GM21423 (cell line): ENCODE data around the gene SH3RF1.
"Not testable (repeated sequence)": the region's sequence is repeated elsewhere in the genome, so short reads cannot be mapped to it uniquely, and the experiment has no call there.

Source experiments
- ATAC-seq: cut with Tn5 transposase; IDR thresholded peaks from one replicate; pipeline ENCODE4 v1.9.1; 2021; ENCODE audit warnings: mild to moderate bottlenecking, moderate library complexity; ENCODE audit not compliant: unreplicated experiment

Gene SH3RF1

DNA sequence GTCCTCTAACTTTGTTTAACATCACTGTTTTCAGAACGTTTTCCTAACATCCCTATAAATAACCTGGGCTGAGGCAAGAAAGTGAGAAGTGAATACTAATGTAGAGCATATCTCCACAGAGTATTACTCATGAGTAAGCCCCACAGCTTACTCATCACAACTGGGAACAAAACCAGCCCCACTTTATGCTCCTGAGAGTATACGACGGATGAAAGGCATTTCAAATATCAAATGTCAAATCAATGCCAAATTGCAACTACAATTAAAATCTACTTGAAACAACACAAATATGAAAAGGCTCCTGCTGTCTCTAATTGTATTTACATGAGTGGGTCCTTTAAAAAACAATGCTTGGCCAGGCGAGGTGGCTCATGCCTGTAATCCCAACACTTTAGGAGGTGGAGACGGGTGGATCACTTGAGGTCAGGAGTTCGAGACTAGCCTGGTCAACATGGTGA, 41.2 kb downstream of the SH3RF1 start:
- ATAC-seq, result no peak

DNA sequence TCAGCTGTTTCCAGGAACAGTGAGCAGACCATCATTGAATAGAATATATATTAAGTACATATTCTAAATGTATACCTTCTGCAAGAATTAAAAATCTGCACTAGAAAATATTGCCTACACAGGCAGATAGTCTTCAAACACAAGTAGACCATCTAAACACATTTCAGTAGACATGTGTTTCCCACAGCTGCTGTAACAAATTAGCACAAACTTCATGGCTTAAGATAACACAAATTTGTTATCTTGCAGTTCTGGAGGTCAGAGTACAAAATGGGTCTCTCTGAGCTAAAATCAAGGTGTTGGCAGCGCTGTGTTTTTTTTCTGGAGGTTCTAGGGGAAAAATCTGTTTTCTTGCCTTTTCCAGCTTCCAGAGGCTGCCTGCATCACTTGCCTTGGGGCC, 42.7 kb downstream of the SH3RF1 start:
- ATAC-seq, result no peak

DNA sequence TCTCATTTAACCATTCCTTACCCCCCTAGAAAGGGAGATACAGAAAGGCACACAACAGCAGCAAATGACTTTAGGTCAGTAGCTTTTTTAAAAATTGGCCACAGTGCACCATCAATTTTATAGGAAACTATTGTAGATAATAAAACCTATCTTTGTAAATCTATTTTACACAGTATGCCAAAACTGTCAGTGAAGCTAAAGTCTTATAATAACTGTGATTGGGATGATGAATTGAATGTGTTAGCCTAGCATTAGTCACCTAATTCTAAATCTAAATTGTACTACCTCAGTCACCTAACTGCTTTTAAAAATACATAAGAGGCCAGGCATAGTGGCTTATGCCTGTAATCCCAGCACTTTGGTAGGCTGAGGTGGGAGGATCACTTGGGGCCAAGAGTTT, 44.2 kb downstream of the SH3RF1 start:
- ATAC-seq, result no peak

DNA sequence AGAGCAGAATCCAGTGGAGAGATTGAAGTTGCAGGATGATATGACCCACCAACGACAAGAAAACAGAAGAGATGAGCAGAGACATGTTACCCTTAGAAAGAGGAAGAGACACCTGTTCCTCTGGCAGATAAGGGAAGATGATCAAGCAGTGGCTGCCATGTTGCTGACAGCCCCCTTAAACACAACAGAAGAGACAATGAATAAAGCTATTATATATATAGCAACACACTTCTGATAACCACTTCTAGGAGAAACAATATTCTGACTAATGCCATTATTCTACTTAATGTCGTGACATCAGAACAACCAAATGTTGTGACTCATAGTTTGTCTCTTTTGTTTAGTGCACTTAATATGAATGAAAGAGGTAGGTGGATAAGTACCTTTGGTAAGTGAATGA, 44.9 kb downstream of the SH3RF1 start:
- no peak for ATAC-seq

DNA sequence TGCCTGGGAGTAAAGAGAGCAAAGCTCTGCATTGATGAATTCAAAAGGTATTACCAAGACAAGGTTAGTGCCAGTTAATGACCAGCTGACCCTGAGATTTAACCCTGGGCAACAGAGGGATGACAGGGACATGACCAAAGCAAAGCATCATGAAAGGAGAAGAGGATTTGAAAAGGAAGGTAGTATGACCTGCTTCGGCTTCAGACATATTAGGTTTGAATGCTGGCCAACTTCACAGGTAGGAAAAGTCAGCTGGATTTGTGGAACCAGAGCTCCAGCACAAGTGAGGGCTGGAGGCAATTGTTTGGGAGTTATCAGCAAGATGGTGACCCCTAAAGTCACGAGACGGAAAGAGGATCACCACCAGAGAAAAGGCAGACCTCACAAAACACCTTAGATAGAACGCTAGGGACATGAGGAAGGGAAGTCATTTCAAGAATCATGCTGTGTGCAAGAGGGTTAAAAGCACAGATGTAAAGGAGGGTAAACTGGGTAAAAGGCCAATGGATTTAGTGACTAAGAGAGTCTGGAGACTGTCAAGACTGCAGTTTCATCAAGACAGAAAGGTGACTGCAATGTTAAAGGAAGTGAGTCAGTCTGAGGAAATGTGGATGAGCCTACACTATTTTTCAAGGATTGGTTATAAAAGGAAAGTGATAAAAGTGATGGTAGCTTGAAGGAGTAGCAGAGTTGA, 45.6 kb downstream of the SH3RF1 start:
- no peak for ATAC-seq

DNA sequence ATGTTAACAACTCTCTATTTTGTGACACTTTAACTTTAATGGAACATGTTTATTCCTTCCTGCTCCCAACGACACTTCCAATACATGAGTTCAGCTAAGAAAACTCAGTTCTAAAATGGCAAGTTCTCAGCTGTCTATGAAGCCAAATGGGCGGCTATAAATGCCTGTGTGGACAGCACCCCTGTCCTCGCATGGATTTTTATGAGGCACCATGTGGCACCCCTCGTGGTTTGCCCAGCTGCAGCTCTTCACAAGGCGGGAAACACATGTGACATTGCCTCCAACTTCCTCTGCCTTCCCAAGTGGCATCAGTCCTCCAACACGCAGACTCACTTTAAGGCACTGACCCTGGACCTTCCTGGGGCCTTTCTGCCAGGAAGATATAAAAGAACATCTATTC, 48.0 kb downstream of the SH3RF1 start:
- ATAC-seq, result no peak

DNA sequence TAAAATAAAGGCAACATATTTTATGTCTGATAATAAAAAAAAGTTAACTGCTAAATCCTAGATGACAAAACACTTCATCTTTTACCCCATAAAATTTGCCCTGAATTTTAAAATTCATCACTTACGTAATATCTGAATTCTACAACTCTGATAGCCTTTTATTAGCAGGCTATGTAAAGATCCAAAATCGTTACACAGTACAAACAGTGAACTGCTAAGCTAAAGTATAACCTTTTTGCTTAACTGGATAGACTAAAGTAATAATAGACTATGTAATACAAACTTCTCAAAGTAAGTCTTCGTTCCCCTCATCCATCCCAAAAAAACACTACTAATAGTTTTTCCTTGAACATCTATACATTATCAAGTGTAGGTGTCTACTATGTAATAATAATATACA, 49.1 kb downstream of the SH3RF1 start:
- ATAC-seq, result no peak

DNA sequence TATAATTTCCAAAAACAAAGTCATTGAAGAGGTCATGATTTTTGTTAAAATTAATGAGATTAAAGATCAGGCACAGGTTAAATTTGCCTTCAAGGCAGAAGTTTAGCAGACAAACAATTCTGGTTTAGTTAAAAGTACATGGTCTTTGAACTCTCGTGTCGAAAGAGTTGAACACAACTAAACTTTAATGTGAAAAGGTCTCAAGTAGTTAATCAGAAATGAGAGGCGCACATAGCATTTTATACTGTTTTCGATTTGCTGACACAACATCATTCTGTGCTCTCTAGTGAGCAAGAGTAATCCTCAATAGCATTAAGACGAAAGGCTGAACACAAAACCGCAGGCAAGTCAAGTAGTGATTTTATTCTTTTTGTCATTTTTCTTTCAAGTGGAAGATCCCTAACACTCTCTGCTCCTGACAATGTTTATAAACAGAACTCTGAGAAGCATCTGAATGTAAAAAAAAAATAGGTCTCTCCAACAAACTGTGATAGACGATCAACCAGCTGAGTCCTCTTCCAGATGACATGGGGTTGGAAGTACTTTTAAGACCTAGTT, 49.8 kb downstream of the SH3RF1 start:
- no peak for ATAC-seq

DNA sequence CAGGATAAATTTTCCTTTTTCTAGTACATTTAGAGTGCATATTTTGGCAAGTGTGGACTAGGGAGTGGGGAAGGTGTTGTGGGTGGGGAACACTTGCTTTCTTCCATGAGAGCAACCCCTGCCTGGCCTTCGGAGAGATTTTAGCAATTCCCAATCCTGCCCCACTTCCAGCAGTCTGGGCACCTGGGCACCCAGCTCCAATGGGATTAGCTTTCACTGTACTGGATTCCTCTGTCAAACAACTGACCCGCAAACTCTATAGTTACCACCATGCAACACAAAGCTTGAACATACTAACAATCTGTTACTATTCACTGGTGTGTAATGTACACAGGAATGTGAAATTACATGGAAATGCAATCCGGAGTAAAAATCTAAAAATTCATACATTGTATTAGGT, 50.3 kb downstream of the SH3RF1 start:
- ATAC-seq, result no peak

DNA sequence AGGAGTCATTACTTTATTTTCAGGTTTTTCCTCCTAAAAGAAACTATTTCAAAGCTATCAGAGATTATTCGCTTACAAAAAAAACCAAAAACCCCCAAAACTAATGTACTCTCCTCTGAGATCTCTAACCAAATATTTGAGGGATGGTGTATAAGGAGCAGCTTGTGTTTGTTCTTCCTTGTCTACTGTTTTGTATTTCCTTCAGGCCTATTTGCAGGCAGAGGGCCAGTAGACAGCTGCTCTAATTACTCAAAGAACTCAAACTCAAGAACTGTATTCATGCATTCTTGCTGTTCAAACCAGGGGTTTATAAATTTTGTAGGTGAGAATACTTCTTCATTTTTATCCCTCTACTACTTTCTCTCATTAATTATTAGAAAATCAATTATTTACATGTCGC, 51.3 kb downstream of the SH3RF1 start:
- ATAC-seq, result no peak

DNA sequence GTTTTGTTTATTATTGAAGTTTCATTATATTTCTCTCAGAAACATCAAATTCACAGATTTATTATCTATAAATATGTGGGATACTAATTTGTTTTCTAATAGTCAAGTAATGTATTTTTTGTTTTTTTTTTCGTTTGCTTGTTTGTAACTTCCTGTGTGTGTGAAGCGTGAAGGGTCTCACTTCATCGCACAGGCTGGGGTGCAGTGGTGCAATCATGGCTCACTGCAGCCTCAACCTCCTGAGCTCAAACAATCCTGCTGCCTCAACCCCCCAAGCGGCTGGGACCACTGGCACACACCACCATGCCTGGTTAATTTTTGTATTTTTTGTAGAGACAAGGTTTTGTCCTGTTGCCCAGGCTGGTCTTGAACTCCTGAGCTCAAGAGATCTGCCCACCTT, 55.1 kb downstream of the SH3RF1 start:
- ATAC-seq, result peak; percentile 57

DNA sequence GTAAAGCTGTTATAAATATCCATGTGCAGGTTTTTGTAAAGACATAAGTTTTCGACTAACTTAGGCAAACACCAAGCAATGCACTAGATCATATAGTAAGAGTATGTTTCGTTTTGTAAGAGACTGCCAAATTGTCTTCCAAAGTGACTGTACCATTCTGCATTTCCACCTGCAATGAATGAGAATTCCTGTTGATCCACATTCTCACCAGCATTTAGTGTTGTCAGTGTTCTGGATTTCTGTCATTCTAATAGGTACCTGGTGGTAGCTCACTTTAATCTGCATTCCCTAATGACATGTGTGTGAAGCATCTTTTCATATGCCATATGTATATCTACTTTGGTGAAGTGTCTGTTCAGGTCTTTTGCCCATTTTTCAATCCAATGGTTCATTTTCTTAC, 57.8 kb downstream of the SH3RF1 start:
- ATAC-seq, result no peak

DNA sequence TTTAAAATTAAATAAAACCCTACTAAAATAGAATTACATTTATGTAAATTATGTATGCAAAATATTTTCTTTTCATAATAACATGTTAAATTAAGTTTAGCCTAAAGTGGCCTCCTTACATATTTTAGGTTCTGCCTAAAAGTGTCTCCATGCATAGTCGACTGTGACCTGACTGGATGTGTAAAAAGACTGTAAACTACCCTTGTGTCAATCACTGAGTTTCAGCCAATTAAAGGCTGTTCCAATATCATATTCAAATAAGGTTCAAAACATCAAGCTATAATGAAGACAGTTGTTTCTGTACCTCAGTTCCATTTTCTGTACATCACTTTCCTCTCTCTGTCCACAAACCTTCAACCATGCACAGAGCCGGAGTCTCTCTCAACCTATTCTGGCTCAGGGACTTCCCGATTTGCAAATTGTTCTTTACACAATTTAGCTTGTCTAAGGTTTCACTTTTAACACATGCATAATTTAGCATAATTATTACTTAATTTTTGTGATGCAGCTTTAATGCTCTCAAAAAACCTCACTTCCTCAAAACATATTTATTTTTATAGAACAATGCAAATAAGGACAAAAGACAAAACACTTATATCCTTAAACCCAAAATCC, 60.1 kb downstream of the SH3RF1 start:
- ATAC-seq, result peak; percentile 88

DNA sequence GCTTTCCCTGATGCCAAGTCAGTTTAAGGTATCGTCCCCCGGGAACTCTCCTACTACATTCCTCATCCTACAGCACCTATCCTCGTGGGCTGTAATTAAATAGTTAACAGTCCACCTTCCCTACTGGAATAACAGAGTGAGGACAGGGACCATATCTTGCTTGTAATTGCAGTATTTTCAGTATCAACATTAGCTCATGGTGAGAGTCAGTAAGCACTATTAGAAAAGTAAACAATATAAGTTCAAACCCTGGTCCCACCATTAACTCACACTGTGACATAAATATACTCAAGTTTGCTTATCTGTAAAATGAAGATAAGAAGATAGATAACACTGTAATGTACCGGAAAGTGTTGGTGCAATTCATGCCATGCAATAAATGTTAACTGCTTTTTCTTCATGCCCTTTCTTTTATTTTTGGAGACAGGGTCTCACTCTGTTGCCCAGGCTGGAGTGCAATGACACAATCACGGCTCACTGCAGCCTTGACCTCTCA, 61.3 kb downstream of the SH3RF1 start:
- no peak for ATAC-seq

DNA sequence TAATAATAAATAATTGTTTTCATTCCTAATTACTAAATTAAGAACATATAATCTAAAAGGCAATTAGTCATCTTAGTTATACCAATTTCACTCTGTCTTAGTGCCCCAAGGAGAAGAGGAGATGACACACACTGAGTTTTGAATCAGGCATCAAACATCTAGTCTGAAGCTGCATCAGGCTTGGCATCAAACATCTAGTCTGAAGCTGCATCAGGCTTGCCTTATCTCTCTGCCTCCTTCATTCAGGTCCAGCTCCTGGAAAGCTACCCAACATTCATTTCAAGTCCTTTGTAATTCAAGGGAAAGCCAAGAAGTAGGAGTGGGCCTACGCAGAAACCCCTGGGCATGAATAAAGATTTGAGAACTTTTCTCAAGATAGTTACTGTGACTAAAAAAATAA, 62.2 kb downstream of the SH3RF1 start:
- ATAC-seq, result no peak

DNA sequence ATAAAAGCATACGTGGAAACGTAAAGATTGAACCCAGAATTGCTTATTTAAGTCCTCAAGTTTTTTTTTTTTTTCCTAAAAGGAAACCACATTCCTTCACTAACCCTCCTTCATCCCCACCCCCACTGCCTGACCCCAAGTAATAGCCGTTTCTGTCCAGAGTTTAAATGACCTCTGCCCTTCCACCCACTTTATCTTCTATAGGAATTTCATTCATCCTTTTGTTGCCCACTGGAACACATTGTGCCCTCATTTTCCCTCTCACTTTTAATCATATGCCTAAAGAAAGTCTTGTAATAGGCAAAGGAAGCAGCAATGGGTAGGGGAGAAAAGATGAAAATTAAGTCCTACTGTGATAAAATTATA, 62.7 kb downstream of the SH3RF1 start:
- no peak for ATAC-seq

DNA sequence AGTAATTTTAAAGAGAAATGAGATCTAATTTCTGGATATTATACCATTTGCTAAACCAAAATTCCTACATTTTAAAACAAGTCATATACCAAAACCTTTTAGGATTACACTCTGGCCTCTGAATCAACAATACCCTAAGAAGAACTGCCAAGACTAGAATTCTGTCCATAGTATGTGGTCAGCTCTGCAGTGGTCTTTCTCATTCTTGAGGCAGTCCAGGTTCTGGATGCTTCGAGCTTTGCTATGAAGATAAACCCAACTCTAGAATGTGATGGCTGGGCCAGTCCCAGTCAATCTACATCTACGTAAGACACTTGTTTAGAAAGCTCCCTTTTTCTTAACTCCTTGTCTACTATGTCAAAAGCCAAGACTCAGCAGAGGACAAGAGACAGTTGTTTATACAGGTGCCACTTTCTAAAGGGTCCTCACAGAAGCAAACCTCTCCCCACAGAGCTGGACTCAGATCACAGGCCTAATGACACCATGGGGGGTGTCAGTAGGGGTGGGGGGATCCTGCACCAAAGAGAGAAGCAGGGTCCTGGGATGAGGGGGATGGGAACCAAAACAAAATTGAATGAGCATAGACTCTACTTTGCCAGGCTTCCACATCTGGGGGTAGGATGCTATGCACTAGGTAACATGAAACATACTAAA, 63.2 kb downstream of the SH3RF1 start:
- no peak for ATAC-seq

DNA sequence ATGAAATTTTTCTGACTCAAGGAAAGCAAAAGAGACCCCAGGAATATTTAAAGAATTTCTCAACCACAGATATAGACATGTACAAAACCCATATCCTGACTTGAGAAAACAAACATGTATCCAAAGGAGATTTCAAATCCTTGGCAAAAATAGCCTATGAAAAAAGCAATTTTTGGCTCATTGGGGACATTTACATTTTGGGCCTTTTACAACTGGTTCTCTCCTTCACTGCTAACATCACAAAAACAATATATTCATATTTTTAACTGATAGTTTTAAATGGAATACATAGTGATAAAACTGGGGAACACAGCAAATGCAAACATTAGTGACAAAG, 65.0 kb downstream of the SH3RF1 start:
- ATAC-seq, result no peak

DNA sequence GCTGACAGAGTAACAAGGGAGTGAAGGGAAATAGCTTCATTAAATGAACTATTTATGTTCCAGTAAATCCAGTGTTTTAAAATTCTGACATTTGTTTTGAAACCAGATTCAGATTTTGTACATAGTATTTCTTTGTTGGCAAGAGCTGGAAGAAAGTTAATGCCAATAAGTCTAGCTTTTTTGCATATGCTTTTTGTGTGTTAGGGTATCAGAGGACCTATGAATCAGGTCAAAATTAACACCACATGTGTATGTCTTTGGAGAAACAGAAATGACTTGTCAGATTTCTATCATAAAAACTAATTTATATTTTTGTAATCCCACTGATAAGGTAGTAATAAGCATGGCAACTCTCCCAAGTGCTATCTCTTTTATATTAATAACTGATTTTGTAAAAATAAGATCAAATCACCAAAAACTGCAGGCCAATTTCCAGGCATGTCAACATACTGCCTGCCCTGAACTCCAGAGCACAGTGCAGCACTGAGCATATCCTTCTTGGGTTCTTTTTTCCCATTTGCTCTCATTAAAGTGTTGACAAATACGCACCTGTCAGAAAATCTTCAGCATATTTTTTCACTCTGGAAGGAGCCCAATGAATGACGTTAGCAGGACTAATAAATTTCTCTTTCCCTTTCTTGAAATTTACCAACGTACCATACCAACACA, 65.5 kb downstream of the SH3RF1 start:
- ATAC-seq, result no peak

DNA sequence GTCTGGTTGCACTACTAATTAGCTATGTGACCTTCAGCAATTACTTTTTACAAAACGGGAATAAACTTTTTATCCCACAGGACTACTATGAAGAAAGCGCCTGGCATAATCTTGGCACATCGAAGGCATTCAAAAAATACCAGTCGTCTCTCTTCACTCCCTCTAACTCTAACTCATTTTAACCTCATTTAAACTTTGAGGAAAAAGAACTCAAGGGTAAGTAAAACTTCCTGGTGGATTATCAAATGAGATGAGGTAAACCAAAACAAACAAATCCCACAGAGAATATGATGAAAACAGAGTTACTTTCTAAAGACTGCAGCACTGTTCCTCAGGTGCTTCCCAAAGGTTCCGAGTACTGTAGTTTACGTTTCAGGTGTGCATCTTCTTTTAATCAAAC, 66.9 kb downstream of the SH3RF1 start:
- ATAC-seq, result no peak

DNA sequence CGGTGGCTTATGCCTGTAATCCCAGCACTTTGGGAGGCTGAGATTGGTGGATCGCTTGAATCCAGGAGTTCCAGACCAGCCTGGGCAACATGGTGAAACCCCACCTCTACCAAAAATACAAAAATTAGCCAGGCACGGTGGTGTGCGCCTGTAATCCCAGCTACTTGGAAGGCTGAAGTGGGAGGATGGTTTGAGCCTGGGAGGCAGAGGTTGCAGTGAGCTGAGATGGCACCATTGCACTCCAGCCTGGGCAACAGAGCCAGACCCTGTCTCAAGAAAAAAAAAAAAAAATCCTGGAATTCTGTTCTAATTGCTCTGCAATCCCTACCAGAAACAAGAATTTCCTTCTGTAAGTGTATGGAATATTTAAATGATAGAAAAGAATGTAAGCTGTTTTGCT, 67.5 kb downstream of the SH3RF1 start:
- ATAC-seq, result not testable (repeated sequence)

DNA sequence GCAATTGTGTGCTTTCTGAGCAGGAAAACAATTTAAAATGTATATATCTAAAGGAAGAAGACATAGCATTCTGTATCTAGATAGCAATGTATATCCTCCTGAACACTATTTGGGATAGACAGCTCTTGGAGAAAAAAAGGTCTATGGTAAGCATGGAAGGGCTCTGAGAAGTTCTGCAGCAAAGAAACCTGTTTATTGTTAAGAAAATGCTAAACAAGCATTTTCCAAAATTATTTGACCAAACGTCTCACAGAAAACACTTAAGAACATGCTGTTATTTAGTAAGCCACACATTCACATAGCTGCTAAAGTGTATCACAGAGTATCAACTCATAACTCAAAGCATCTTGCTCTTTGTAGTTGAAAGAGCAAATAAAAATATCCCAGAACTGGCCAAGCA, 67.9 kb downstream of the SH3RF1 start:
- ATAC-seq, result no peak
